Measurements from ENCODE around the gene AGRP. TPM values are rescaled to one million over a fixed set of nuclear protein-coding genes. Genes with fewer than 3 reads are reported as not detected.

The AGRP gene
- total RNA-seq, 2 experiments from 2014 or later, result not detected

DNA sequence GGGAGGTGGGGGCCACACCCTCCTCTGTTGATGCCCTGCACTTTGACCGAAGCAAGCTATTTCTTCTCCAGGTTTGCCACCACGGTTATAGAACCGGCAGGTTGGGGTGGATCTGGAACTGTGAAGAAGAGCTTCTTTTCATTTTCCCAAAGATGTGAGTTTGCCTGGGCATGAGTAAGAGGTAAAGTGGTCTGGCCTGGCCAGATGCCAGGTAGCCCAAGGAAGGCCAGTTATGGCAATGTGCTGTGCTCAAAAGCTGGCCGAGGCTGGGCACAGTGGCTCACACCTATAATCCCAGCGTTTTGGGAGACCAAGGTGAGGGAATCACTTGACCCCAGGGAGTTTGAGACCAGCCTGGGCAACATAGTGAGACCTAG is 21.1 kb downstream of the AGRP start:
- intact Hi-C loops (cut with DNase I, micrococcal nuclease), result loop anchor here in 1 of 2 experiments (10.0 kb wide), 1 partner anchor 197 kb away; no protein-coding TSS in a partner anchor
- ChIA-PET POLR2A (no interaction called here), CTCF (no interaction called here)
- Histone ChIP-seq H3K4me1 (ENCODE audit: insufficient read depth, low read length) (peaks cover 29% of the 10 kb centered on the region), H3K4me3 (ENCODE audit: low read length) (no peak overlapping the region), H3K27me3 (ENCODE audit: control insufficient read depth in 1 of 2, insufficient read depth in 2 of 2, low read length in 2 of 2) (no peaks in the 10 kb centered on the region), H3K9me3 (ENCODE audit: control insufficient read depth in 1 of 2, insufficient read depth in 1 of 2, low read length in 2 of 2) (no peaks in the 10 kb centered on the region), H3K36me3 (ENCODE audit: insufficient read depth, low read length) (peaks cover 46% of the 10 kb centered on the region), H3K27ac (ENCODE audit: low read depth in 1 of 2, low read length in 2 of 2) (no peak overlapping the region)
- Mint-ChIP-seq H3K27me3 (no peaks in the 10 kb centered on the region), H3K4me3 (no peak overlapping the region), H3K27ac (no peak overlapping the region), H3K36me3 (ENCODE audit: low read depth) (peaks cover 4% of the 10 kb centered on the region), H3K9me3 (no peaks in the 10 kb centered on the region), H3K4me1 (ENCODE audit: low read depth) (peaks cover 40% of the 10 kb centered on the region)
- TF ChIP-seq, protein P1, sequence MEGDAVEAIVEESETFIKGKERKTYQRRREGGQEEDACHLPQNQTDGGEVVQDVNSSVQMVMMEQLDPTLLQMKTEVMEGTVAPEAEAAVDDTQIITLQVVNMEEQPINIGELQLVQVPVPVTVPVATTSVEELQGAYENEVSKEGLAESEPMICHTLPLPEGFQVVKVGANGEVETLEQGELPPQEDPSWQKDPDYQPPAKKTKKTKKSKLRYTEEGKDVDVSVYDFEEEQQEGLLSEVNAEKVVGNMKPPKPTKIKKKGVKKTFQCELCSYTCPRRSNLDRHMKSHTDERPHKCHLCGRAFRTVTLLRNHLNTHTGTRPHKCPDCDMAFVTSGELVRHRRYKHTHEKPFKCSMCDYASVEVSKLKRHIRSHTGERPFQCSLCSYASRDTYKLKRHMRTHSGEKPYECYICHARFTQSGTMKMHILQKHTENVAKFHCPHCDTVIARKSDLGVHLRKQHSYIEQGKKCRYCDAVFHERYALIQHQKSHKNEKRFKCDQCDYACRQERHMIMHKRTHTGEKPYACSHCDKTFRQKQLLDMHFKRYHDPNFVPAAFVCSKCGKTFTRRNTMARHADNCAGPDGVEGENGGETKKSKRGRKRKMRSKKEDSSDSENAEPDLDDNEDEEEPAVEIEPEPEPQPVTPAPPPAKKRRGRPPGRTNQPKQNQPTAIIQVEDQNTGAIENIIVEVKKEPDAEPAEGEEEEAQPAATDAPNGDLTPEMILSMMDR (IDR thresholded peaks at IDR 0.05), result no peak
- DNase-seq (no peak), ATAC-seq (ENCODE audit: poor library complexity) (no peak)

DNA sequence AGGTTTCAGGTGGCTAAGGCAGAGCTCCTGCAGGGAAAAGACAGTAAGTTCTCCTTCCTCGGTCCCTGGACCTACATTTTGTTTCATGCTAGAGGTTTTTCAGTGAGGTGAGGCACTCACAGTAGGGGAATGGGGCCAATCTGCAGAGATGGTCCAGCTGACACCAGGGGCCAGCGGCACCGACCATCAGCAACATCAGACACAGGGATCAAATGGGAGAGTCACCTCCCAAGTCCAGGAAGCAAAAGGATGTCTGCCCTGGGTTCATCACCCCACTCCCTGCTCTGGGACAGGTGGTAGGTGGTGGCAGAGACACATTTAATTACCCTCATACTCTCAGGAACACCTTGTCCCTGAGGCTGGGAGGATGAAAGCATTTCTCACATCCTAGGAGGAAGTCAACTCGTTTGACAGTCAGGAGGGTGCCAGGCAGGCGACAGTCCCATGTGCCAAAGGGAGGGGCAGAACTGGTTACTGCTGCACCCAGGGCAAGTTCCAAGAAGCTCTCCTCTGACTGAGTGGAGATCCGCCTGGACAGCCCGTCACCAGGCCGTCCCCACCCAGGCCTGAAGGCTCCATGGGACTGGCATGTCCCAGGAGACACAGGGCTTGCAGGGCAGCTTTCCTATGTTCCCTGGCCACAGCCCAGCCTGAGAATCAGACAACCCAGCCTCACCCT is 21.6 kb downstream of the AGRP start:
- H3K4me1 Mint-ChIP-seq (ENCODE audit: low read depth), result peaks cover 38% of the 10 kb centered on the region
- H3K36me3 ChIP-seq (ENCODE audit: insufficient read depth, low read length), result peaks cover 48% of the 10 kb centered on the region
- H3K9me3 ChIP-seq (ENCODE audit: control insufficient read depth in 1 of 2, insufficient read depth in 1 of 2, low read length in 2 of 2), result no peaks in the 10 kb centered on the region
- H3K27me3 Mint-ChIP-seq, result no peaks in the 10 kb centered on the region
- CTCF ChIA-PET, result no interaction called here
- TF ChIP-seq, protein P1 (IDR thresholded peaks at IDR 0.05), result no peak
- H3K9me3 Mint-ChIP-seq, result no peaks in the 10 kb centered on the region
- DNase-seq (no peak), ATAC-seq (ENCODE audit: poor library complexity) (no peak)
- peaks cover 4% of the 10 kb centered on the region for H3K36me3 Mint-ChIP-seq (ENCODE audit: low read depth)
- H3K4me3 Mint-ChIP-seq, result no peak overlapping the region
- H3K27ac Mint-ChIP-seq, result no peak overlapping the region
- no peak overlapping the region for H3K27ac ChIP-seq (ENCODE audit: low read depth in 1 of 2, low read length in 2 of 2)
- POLR2A ChIA-PET, result no interaction called here
- intact Hi-C loops (cut with DNase I, micrococcal nuclease), result loop anchor here in 1 of 2 experiments (10.0 kb wide), 1 partner anchor 197 kb away; no protein-coding TSS in a partner anchor
- no peaks in the 10 kb centered on the region for H3K27me3 ChIP-seq (ENCODE audit: control insufficient read depth in 1 of 2, insufficient read depth in 2 of 2, low read length in 2 of 2)
- peaks cover 29% of the 10 kb centered on the region for H3K4me1 ChIP-seq (ENCODE audit: insufficient read depth, low read length)
- H3K4me3 ChIP-seq (ENCODE audit: low read length), result no peak overlapping the region

DNA sequence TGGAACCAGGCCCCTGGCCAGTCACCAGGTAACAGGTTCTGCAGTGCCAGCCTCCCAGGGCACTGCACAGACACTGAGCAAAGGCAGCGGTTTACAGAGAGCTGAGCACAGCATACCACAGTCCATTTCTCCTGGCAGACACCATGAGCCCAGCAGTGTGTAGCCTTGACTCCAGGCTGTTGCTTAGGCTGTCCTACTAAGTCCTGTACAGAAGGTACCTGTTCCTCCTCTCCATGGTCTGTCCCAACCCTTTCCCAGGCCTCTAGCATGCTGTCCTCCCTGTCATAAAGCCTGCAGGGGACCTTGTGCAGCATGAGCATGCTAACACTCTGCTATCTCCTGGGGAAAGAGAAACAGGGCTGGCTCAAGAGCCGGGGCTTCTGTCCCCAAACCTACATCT is 22.4 kb downstream of the AGRP start:
- ChIA-PET POLR2A (no interaction called here), CTCF (no interaction called here)
- no peak overlapping the region for H3K27ac ChIP-seq (ENCODE audit: low read depth in 1 of 2, low read length in 2 of 2)
- no peak overlapping the region for H3K4me3 ChIP-seq (ENCODE audit: low read length)
- peaks cover 4% of the 10 kb centered on the region for H3K36me3 Mint-ChIP-seq (ENCODE audit: low read depth)
- no peak overlapping the region for H3K4me3 Mint-ChIP-seq
- H3K36me3 ChIP-seq (ENCODE audit: insufficient read depth, low read length), result peaks cover 48% of the 10 kb centered on the region
- intact Hi-C loops (cut with DNase I, micrococcal nuclease), result loop anchor here in 1 of 2 experiments (10.0 kb wide), 1 partner anchor 196 kb away; no protein-coding TSS in a partner anchor
- DNase-seq (no peak), ATAC-seq (ENCODE audit: poor library complexity) (no peak)
- TF ChIP-seq, protein P1 (IDR thresholded peaks at IDR 0.05), result no peak
- H3K9me3 ChIP-seq (ENCODE audit: control insufficient read depth in 1 of 2, insufficient read depth in 1 of 2, low read length in 2 of 2), result no peaks in the 10 kb centered on the region
- no peaks in the 10 kb centered on the region for H3K27me3 Mint-ChIP-seq
- H3K9me3 Mint-ChIP-seq, result no peaks in the 10 kb centered on the region
- no peak overlapping the region for H3K27ac Mint-ChIP-seq
- H3K27me3 ChIP-seq (ENCODE audit: control insufficient read depth in 1 of 2, insufficient read depth in 2 of 2, low read length in 2 of 2), result no peaks in the 10 kb centered on the region
- H3K4me1 Mint-ChIP-seq (ENCODE audit: low read depth), result peaks cover 41% of the 10 kb centered on the region
- peaks cover 27% of the 10 kb centered on the region for H3K4me1 ChIP-seq (ENCODE audit: insufficient read depth, low read length)

Measured in CD4-positive, alpha-beta T cell (primary cell).